ENCODE data around the gene ZMYND8.
"Not testable (repeated sequence)": the region's sequence is repeated elsewhere in the genome, so short reads cannot be mapped to it uniquely, and the experiment has no call there.

ZMYND8 gene

DNA sequence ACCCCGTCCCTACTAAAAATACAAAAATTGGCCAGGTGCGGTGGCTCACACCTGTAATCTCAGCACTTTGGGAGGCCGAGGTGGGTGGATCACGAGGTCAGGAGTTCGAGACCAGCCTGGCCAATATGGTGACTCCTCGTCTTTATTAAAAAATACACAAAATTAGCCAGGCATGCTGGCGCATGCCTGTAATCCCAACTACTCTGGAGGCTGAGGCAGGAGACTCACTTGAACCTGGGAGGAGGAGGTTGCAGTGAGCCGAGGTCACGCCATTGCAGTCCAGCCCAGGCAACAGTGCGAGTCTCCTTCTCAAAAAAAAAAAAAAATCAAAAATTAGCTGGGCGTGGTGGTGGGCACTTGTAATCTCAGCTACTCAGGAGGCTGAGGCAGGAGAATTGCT, 9.8 kb upstream of the ZMYND8 start:
- H3K4me1 ChIP-seq (ENCODE audit: insufficient read depth, low read length); H3K9me3 ChIP-seq (ENCODE audit: low read length); H3K27me3 ChIP-seq (ENCODE audit: control insufficient read depth in 1 of 2, insufficient read depth in 2 of 2, low read length in 2 of 2); H3K4me3 ChIP-seq (ENCODE audit: low read depth in 1 of 2, low read length in 2 of 2); H3K36me3 ChIP-seq (ENCODE audit: insufficient read depth, low read length); H3K9ac ChIP-seq (ENCODE audit: low read length); H3K27ac ChIP-seq (ENCODE audit: low read depth, low read length): not testable (repeated sequence)

- Histone ChIP-seq H3K9me3 (ENCODE audit: low read length) (no peaks in the 10 kb centered on the region), H3K4me1 (ENCODE audit: insufficient read depth, low read length) (peaks cover 15% of the 10 kb centered on the region), H3K9ac (ENCODE audit: low read length) (no peak overlapping the region), H3K36me3 (ENCODE audit: insufficient read depth, low read length) (no peaks in the 10 kb centered on the region), H3K4me3 (ENCODE audit: low read depth in 1 of 2, low read length in 2 of 2) (no peak overlapping the region), H3K27ac (ENCODE audit: low read depth, low read length) (no peak overlapping the region), H3K27me3 (ENCODE audit: control insufficient read depth in 1 of 2, insufficient read depth in 2 of 2, low read length in 2 of 2) (no peaks in the 10 kb centered on the region)
These were observed 8.7 kb upstream of the ZMYND8 start for GRCh38 chr20:47365023-47365764.

- Histone ChIP-seq H3K4me3 (ENCODE audit: low read depth in 1 of 2, low read length in 2 of 2) (no peak overlapping the region), H3K9ac (ENCODE audit: low read length) (no peak overlapping the region), H3K36me3 (ENCODE audit: insufficient read depth, low read length) (no peaks in the 10 kb centered on the region), H3K27me3 (ENCODE audit: control insufficient read depth in 1 of 2, insufficient read depth in 2 of 2, low read length in 2 of 2) (no peaks in the 10 kb centered on the region), H3K27ac (ENCODE audit: low read depth, low read length) (peak overlapping the region; percentile 7), H3K9me3 (ENCODE audit: low read length) (no peaks in the 10 kb centered on the region), H3K4me1 (ENCODE audit: insufficient read depth, low read length) (peaks cover 41% of the 10 kb centered on the region)
These were observed 6.1 kb upstream of the ZMYND8 start for GRCh38 chr20:47362361-47363219.

GRCh38 chr20:47361057-47361915, 4.8 kb upstream of the ZMYND8 start:
- Histone ChIP-seq H3K27me3 (ENCODE audit: control insufficient read depth in 1 of 2, insufficient read depth in 2 of 2, low read length in 2 of 2) (no peaks in the 10 kb centered on the region), H3K27ac (ENCODE audit: low read depth, low read length) (peak overlapping the region; percentile 94), H3K9me3 (ENCODE audit: low read length) (no peaks in the 10 kb centered on the region), H3K4me3 (ENCODE audit: low read depth in 1 of 2, low read length in 2 of 2) (no peak overlapping the region), H3K9ac (ENCODE audit: low read length) (peak overlapping the region; percentile 57), H3K36me3 (ENCODE audit: insufficient read depth, low read length) (no peaks in the 10 kb centered on the region), H3K4me1 (ENCODE audit: insufficient read depth, low read length) (peaks cover 53% of the 10 kb centered on the region)

DNA sequence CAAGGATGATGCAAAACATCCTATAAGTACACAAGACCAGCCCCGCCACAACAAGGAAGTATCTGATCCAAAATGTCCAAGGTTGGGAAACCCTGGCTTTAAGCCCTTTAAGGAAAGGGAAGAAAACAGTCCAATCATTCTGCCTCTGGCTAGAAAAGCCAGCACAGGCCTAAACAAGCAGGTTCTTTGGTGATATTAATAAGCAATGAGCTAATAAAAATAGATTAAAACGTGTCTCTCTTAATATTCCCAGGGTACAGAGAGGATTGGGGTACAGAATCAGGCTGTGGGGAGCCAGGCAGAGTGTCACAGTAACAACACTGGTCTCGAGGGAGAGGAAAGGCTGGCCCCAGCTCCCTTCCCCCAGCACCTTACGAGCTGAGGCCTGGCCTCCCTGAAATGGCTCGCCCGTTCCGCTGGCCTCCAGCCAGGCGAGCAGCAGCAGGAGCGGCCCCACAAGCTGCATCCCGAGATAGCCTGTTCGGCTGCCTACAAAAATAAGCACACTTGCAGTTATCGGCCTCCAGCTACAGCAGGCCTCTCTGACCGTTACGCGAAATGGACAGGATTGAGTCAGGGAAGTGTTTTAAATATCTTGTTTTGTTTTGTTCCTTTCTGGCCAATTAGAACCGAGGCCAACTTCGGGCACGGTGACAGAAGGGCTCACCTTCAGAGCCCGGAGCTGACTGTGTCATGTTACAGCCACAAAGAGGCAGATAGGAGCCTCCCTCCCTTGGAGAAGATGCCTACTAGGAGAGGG, 4.0 kb upstream of the ZMYND8 start:
- Histone ChIP-seq H3K9ac (ENCODE audit: low read length) (peak overlapping the region; percentile 57), H3K27ac (ENCODE audit: low read depth, low read length) (peak overlapping the region; percentile 94), H3K27me3 (ENCODE audit: control insufficient read depth in 1 of 2, insufficient read depth in 2 of 2, low read length in 2 of 2) (no peaks in the 10 kb centered on the region), H3K9me3 (ENCODE audit: low read length) (no peaks in the 10 kb centered on the region), H3K4me3 (ENCODE audit: low read depth in 1 of 2, low read length in 2 of 2) (no peak overlapping the region), H3K4me1 (ENCODE audit: insufficient read depth, low read length) (peaks cover 59% of the 10 kb centered on the region), H3K36me3 (ENCODE audit: insufficient read depth, low read length) (no peaks in the 10 kb centered on the region)

DNA sequence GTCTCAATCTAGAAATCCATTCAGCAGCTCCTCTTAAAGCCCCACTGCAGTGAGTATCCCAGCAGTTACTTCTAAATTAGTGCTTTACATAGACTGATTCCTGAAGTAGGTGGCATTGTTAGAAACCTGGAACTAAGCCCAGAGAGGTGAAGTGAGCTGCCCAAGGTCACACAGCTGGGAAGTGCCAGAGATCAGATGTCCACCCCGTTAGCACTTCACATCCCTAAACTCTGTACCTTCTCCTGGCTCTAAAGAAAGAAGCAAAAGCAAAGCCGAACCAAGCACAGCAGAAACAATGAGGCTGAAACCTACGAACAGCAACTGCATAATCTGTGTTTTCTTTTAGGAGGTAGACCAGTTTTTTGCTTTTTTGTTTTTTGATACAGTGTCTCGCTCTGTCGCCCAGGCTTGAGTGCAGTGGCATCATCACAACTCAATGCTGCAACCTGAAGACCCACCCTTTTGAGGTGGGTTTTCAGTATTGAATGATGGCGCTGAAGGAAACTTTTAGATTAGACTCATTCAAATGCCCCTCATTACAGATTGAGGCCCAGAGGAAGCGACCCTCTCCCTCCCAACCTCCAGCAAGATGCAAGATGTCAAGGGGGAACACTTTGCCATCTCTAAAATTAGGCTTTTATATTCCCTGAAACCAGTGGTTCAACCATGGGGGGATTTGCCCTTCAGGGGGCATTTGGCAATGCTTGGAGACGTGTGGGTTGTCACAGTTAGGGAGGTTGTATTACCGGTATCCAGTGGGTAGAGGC, 3.2 kb upstream of the ZMYND8 start:
- Histone ChIP-seq H3K36me3 (ENCODE audit: insufficient read depth, low read length) (no peaks in the 10 kb centered on the region), H3K4me3 (ENCODE audit: low read depth in 1 of 2, low read length in 2 of 2) (no peak overlapping the region), H3K9me3 (ENCODE audit: low read length) (no peaks in the 10 kb centered on the region), H3K9ac (ENCODE audit: low read length) (peak overlapping the region; percentile 82), H3K27me3 (ENCODE audit: control insufficient read depth in 1 of 2, insufficient read depth in 2 of 2, low read length in 2 of 2) (no peaks in the 10 kb centered on the region), H3K27ac (ENCODE audit: low read depth, low read length) (peak overlapping the region; percentile 94), H3K4me1 (ENCODE audit: insufficient read depth, low read length) (peaks cover 67% of the 10 kb centered on the region)

DNA sequence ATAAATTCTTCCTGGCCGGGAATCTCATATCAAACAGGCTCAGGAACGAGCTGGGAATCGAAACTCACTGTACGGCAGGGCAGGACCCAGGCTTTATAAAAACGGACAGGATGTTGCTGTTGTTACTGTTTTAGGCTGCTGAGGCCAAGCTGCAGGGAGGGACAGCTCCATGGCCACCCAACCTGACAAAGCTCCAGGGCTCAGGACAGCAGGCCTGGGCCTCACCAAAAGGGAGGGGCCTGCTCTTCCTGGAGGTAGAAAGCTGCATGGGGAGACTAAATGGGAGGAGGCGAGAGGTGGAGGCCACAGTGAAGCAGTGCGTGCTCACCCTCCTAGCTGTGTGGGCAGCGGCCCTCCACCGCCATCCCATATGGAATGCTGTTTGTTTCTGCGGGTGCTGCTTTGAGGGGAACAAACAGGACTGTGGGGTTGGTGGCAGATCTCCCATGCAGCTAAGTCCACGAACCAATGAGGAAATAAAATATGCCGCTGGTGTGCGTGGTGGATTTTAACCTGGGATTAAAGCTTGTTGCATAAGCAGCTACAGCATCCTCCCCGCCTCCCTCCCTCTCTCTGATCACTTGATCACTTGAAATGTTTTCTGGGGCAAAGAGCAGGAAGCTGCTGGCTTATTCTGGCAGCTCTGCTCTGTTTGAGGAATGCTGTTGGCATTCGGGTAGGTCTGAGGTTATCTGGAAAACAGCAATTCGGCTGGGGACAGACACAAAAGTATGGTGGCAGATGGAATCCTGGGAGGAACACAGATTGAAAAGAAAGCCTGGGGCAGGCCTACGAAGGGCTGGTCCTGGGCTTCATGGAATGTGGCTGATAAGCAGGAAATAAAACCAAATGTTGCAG, 2.4 kb upstream of the ZMYND8 start:
- Histone ChIP-seq H3K9ac (ENCODE audit: low read length) (peak overlapping the region; percentile 82), H3K27ac (ENCODE audit: low read depth, low read length) (peak overlapping the region; percentile 94), H3K4me1 (ENCODE audit: insufficient read depth, low read length) (peaks cover 75% of the 10 kb centered on the region), H3K9me3 (ENCODE audit: low read length) (no peaks in the 10 kb centered on the region), H3K27me3 (ENCODE audit: control insufficient read depth in 1 of 2, insufficient read depth in 2 of 2, low read length in 2 of 2) (no peaks in the 10 kb centered on the region), H3K4me3 (ENCODE audit: low read depth in 1 of 2, low read length in 2 of 2) (peak overlapping the region in 1 of 2 donors; percentile 23), H3K36me3 (ENCODE audit: insufficient read depth, low read length) (no peaks in the 10 kb centered on the region)

- H3K9ac ChIP-seq (ENCODE audit: low read length): peak overlapping the region; percentile 82
- peak overlapping the region; percentile 94 for H3K27ac ChIP-seq (ENCODE audit: low read depth, low read length)
- H3K36me3 ChIP-seq (ENCODE audit: insufficient read depth, low read length): no peaks in the 10 kb centered on the region
- H3K9me3 ChIP-seq (ENCODE audit: low read length): no peaks in the 10 kb centered on the region
- peak overlapping the region in 1 of 2 donors; percentile 23 for H3K4me3 ChIP-seq (ENCODE audit: low read depth in 1 of 2, low read length in 2 of 2)
- peaks cover 83% of the 10 kb centered on the region for H3K4me1 ChIP-seq (ENCODE audit: insufficient read depth, low read length)
- no peaks in the 10 kb centered on the region for H3K27me3 ChIP-seq (ENCODE audit: control insufficient read depth in 1 of 2, insufficient read depth in 2 of 2, low read length in 2 of 2)
These were observed 1.7 kb upstream of the ZMYND8 start for GRCh38 chr20:47358039-47358671.

DNA sequence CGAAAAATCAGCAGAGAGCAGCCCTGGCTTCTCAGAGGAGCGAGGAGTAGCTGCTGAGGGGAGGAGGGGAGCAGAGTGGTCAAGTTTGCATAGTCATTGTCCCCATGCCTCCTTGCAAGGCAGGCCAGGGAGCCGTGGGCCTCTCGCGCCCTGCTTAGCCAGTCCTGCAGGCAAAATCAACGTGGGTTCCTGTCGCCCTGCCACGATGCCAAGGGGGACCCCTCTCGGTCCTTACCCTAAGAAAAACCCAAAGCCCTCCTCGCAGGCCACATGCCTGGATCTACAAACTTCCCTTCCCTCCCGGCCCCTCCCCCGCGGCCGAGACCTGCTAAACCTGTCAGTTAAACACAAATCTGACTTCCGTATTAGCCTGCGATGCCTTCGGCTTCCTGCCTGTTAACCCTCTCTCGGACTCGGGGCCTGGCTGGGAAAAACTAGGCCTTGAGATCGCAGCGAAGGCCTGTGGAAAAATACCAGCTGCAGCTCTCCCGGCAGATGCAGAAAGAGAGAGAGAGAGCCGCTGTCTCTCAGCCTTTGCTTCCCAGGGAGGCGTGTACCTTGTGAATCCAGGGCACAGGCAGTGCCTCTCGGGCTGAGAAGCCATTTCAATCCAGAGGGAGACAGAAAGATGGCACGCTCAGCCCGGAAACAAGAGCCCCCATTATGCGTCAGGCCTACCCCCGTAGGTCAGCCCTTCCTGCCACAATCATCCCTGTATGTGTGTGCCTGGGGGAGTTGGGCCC, 968 bp upstream of the ZMYND8 start:
- peak overlapping the region; percentile 94 for H3K27ac ChIP-seq (ENCODE audit: low read depth, low read length)
- no peaks in the 10 kb centered on the region for H3K9me3 ChIP-seq (ENCODE audit: low read length)
- H3K4me1 ChIP-seq (ENCODE audit: insufficient read depth, low read length): peaks cover 89% of the 10 kb centered on the region
- H3K36me3 ChIP-seq (ENCODE audit: insufficient read depth, low read length): no peaks in the 10 kb centered on the region
- peak overlapping the region; percentile 52 for H3K9ac ChIP-seq (ENCODE audit: low read length)
- no peaks in the 10 kb centered on the region for H3K27me3 ChIP-seq (ENCODE audit: control insufficient read depth in 1 of 2, insufficient read depth in 2 of 2, low read length in 2 of 2)
- peak overlapping the region in 1 of 2 donors; percentile 32 for H3K4me3 ChIP-seq (ENCODE audit: low read depth in 1 of 2, low read length in 2 of 2)

Measured in muscle layer of colon (tissue), 2 donors.